Stimulated activated naive CD4-positive, alpha-beta T cell (primary cell): Measurements from ENCODE around the gene COL7A1.

Experiments used
- DNase-seq, 6 experiments: peaks; one replicate each; lab custom pipeline; 2025; lab: John Stamatoyannopoulos, UW

Gene COL7A1

DNA sequence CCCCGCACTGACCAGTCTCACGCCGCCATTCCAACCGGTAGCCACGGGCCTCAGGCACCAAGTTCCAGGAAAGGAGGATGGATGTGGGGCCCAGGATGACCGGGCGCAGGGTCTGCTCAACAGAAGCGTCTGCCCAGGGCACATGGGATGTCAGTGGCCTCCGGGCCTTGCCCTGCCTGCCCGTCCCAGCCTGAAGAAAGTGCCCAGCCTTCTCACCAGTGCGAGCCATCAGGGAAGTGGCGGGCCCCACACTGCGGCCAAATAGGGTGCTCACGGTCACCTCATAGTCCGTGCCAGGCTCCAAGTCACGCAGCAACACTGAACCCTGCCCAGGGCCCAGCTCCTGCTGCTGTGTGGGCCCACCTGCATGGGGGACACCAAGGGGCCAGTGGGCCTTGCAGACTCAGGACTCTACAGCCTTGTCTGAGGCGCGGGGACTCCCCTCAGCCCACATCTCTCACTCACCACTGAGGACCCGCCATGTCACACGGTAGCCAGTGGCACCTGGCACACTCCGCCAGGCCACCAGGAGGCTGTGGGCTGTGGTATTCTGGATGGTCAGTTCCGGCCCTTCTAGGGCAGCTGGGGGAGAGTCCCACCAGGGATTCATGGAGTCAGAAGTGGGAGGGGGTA, 3.1 kb downstream of the COL7A1 start:
- DNase-seq: no peak

GRCh38 chr3:48591436-48591835, 3.7 kb downstream of the COL7A1 start:
- no peak for DNase-seq

- DNase-seq: no peak
Measured at GRCh38 chr3:48588230-48588629, 6.9 kb downstream of the COL7A1 start.

- DNase-seq: no peak
Measured at GRCh38 chr3:48587686-48588085, 7.4 kb downstream of the COL7A1 start.

- no peak for DNase-seq
Measured at GRCh38 chr3:48585411-48585810, 9.7 kb downstream of the COL7A1 start.

GRCh38 chr3:48584836-48585235, 10.3 kb downstream of the COL7A1 start:
- DNase-seq: no peak

- no peak for DNase-seq
Measured at GRCh38 chr3:48581621-48582481, 13.3 kb downstream of the COL7A1 start.

DNA sequence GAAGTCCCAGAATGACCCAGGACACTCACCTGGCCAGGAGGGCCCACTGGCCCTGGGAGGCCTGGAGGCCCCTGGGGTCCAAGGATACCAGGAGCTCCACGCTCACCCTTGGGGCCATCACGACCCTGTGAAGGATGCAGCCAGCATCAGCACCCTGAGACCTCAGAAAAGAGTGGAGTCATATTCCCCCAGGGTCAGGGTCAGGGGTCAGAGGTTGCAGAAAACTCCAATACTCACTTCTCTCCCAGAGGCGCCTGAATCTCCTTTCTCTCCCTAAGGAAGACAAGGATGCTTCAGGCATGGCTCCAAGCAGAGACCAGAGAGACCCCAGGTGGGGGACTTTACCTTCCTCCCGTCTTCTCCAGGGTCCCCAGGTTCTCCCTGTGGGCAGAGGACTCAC, 18.5 kb downstream of the COL7A1 start:
- DNase-seq: no peak

GRCh38 chr3:48575366-48575765, 19.8 kb downstream of the COL7A1 start:
- no peak for DNase-seq

- no peak for DNase-seq
Measured at GRCh38 chr3:48573973-48574585, 21.1 kb downstream of the COL7A1 start.

DNA sequence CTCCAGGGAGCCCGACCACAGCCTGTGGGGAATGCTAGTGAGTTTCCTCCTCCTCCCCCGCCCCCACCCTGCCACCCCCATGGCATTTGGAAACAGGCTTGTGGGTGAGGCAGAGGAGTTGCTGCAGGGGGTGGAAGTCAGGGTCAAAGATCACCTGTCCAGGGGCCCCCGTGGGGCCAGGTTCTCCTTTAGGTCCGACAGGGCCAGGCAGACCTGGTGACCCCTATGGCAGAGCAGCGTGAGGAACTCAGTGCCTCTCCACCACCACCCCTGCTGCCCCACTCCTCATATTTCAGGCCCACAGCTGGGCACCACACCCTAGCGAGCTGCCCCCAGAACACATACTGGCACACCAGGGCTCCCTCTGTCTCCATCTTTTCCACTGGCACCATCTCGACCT, 22.6 kb downstream of the COL7A1 start:
- DNase-seq: no peak

DNA sequence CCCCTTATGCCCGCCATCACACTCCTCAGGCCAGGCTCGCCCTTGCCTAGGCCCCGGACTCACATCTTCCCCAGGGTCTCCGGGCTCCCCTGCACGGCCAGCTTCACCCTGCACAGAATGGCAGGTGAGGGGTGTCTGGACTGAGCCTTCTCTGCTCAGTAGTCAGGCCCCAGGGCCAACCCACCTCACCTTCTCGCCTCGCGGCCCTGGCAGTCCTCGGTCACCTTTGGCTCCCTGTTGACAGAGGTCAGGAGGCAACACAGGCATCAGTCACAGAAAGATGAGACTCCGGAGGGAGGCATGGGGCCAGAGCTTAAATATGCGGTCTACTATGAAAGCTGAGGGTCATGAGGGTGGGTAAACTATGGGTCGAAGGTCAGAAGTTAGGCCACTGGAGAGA, 23.2 kb downstream of the COL7A1 start:
- DNase-seq: no peak

- DNase-seq: no peak
Measured at GRCh38 chr3:48569808-48570450, 25.2 kb downstream of the COL7A1 start.

DNA sequence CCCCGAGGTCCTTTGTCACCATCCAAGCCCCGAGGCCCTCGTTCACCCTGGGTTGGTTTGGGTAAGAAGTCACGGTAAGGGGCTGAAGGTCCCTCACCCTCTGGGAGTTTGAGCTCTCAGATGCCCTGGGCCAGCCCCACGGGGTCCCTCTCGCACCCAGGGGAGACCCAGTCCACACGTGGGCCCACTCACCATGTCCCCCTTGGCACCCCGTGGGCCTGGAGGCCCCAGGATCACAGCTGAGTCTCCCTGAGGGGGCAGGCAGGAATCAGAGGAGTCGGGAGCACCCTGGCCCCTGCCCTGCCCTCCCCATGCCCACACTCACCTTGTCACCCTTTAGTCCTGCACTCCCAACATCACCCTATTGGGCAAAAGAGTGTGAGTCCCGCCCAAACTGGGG, 25.7 kb downstream of the COL7A1 start:
- DNase-seq: no peak

DNA sequence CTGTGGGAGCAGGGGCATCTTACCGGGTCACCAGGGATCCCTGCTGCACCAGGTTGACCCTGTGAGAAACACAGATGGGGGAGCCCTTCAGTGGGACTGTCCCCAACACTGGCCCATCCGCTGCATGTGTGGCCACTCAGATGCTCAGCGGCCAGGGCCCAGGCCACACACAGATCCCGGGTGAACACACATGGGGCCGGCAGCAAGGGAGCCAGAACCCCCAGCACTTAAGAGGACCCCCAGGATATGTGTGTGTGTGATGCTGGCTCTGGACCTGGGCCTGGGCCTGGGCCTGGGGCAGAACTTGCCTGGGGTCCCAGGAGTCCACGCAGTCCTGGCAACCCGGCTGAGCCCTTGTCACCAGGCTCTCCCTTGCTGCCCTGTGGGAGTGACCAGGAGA, 26.7 kb downstream of the COL7A1 start:
- no peak for DNase-seq

GRCh38 chr3:48567500-48567899, 27.6 kb downstream of the COL7A1 start:
- DNase-seq: no peak

DNA sequence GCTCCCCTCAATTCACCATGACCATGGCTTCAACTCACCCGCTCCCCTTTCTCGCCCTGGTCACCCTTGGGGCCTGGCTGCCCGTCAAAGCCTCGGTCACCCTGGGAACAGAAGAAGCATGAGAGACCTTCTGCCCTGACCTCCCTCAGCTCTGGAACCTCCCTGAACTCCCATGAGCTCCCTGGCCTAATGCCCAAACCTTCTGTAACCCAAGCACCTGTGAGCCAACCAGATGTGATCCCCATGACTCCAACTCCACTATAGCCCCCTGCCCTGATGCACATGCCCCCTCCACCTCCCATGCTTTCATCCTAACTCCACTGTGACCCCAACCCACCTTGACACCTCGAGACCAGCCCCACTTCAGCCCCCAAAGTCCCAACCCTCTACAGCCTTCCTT, 28.0 kb downstream of the COL7A1 start:
- DNase-seq: no peak

- no peak for DNase-seq
Measured at GRCh38 chr3:48566401-48566760, 28.7 kb downstream of the COL7A1 start.

DNA sequence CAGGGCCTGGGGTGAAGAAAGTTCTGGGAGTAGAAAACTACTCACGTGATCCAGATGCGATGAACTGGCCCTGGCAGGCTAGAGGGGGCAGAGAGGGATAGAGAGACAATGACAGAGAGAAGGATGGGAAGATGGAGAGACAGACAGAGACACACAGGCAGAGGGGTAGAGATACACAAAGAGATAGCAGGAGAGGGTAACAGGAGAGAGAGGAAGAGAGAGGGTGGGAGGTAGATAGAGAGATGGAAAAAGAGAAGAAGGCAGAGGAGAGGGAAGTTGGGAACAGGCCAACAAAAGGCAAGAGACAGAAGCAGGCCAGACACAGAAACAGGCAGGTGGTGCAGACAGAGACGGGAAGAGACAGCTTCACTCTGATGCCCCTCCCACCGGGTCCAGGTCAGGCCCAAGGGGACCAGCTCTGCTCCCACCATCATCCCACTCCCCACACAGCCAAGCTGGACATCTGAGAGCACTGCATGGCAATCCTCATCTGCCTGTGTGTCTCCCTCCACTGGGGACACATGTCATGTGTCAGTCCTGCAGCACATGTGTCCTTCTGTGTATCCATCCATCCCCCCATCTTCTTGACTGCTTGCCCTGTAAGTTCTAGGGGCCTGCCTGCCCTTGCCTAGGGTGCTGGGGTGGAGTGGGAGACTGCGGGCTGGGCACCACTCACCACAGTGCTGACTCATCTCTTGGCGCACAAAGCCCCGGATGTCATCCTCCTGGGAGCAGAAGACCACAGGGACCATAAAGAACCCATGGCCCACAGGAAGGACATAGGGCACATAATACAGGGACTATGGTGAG, 29.3 kb downstream of the COL7A1 start:
- DNase-seq: no peak

GRCh38 chr3:48565186-48565585, 29.9 kb downstream of the COL7A1 start:
- no peak for DNase-seq

DNA sequence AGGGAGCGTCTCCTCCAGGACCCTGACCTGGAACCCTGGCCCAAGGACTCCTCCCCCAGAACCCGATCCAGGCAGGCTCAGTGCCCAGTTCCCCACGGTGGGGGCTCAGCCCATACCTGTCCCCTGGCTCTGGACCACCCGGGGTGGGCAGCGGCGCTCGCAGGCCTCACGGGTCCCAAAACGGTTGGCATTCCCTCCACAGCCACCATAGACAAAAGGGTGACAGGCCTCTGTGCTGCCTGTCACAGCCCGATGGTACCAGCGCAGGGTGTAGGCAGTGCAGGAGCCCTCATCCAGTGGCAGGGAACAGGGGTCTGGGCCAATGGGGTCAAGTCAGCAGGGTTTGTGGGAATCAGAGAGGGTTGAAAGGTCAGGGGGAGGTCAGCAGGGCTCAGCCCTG, 30.5 kb downstream of the COL7A1 start:
- no peak for DNase-seq

DNA sequence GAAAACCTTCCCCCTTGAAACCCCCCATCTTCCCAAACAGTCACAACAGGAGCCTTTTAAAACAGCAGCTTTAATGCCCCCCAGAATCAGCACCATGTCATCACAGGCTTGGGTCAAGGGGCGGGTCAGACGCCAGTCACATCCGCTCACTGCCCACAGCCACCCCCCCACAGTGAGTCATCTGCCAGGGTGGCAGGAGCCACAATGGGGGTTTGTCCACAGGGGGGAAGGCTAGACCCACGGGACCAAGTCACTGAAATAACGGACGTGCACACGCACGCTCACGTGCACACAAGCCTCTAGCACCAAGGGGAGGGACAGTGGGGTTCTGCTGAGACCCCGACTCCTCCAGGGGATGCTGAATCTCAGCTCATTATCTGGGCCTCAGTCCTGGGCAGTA, 31.1 kb downstream of the COL7A1 start:
- DNase-seq: no peak
